ENCODE measurements around the gene PHF21A. TPM values are rescaled to one million over a fixed set of nuclear protein-coding genes. Genes with fewer than 3 reads are reported as not detected.
"Not testable (repeated sequence)": the region's sequence is repeated elsewhere in the genome, so short reads cannot be mapped to it uniquely, and the experiment has no call there.

Gene PHF21A
- total RNA-seq, 2 donors from 2014 or later: 53.0 to 54.6 TPM

DNA sequence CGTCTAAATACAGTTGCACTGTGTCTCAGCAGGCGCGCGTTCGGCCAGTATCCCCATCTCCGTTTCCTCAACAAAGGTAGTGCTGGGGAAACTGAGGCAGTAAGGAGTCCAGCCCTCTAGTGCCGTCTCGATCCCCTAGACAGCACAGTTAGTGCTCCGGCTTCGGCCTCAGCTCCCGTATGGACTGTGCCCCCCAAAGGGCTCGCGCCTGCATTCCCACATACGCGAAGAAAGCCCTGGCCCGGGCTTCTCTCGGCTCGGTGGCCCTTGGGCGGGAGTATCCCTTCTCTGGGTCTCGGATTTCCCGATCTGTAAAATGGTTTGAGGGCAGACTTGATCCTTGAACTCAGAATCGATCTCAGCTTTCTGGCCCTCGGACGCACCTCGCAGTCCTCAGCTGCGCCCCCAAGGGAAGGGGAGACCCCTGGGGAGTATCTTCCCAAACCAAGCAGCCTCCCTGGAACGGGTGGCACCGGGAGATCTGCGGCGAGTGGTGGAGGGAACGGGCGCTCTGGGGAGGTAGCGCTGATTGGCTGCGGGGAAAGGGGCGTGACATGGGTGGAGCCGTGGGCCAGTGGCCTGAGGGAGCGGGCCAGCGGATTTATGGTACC, 202.8 kb downstream of the PHF21A start:
- Mint-ChIP-seq H3K27ac (peak overlapping the region; percentile 95 to 99), H3K9me3 (no peaks in the 10 kb centered on the region), H3K36me3 (no peaks in the 10 kb centered on the region)
- DNase-seq (ENCODE audit: low spot score in 2 of 2): peak; percentile 67 to 80
- ATAC-seq: peak; percentile 50 to 51

DNA sequence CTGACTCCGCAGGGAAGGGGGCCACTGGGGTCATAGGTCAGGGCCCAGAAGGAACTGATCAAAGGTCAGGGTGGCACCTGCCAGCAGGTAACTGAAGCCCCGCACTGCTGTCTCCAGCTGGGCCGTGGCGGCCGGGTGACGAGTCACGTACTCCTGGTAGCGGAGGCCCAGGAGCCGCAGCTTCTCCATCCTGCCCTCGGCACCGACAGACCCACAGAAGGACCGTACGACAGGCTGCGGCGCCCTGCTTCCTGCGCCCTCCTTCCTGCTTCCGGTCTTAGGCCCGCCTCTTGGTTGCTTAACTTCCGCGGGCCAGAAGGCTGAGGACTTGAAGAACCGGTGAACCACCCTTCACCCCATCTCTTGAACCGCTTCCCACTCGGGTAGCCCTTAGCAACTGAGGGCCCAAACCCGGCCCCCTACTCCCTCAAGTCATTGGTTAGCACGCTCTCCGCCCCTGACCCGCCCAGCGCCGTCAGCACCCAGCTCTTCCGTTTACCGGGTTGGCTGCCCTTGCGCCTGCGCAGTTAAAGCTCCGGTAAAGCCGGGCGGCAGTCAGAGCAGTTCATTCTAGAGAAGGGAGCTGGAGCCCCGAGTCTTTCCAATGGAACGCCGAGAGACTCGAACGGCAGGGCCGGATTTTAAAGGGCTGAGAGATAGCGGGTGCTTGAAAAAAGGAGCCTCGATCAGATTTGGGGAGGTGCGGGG, 203.5 kb downstream of the PHF21A start, which contains the start of gene PEX16:
Gene PEX16, minus strand, starts transcription at position 255 of the 708 bp plus-strand sequence. Its CDS starts 66 bp downstream, at position 189.
- peak within 1 kb of the TSS; percentile 95 to 99 for H3K27ac Mint-ChIP-seq
- no peaks in the 10 kb centered on the region for H3K9me3 Mint-ChIP-seq
- DNase-seq (ENCODE audit: low spot score in 2 of 2) (peak; percentile 92 to 96), ATAC-seq (peak; percentile 93 to 96)
- no peaks in the 10 kb centered on the region for H3K36me3 Mint-ChIP-seq

GRCh38 chr11:45917286-45917622, 204.0 kb downstream of the PHF21A start:
- H3K36me3 Mint-ChIP-seq: no peaks in the 10 kb centered on the region
- DNase-seq (ENCODE audit: low spot score in 2 of 2): no peak
- no peaks in the 10 kb centered on the region for H3K9me3 Mint-ChIP-seq
- H3K27ac Mint-ChIP-seq: peak overlapping the region; percentile 95 to 99
- ATAC-seq: no peak

DNA sequence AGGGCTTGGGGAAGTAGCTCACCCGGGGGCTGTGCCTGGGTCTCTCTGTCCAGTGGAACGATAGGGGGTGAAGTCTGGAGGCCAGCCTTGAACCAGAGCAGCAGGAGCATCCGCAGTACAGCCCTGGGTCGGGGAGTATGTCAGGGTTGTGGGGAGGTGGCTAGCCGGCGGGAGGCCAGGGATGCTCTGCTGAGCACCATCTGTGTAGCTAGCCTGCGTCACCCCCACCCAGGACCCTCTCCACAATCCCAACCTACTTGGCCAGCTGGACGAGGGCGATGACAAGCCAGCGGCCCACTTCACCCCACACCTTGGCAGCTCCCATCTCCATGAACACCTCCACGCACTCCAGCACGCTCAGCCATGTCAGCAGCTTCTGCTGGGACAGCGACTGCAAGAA, 205.8 kb downstream of the PHF21A start:
- Mint-ChIP-seq H3K36me3 (no peaks in the 10 kb centered on the region), H3K27ac (no peak overlapping the region), H3K9me3 (no peaks in the 10 kb centered on the region)
- DNase-seq (ENCODE audit: low spot score in 2 of 2): no peak
- ATAC-seq: no peak

DNA sequence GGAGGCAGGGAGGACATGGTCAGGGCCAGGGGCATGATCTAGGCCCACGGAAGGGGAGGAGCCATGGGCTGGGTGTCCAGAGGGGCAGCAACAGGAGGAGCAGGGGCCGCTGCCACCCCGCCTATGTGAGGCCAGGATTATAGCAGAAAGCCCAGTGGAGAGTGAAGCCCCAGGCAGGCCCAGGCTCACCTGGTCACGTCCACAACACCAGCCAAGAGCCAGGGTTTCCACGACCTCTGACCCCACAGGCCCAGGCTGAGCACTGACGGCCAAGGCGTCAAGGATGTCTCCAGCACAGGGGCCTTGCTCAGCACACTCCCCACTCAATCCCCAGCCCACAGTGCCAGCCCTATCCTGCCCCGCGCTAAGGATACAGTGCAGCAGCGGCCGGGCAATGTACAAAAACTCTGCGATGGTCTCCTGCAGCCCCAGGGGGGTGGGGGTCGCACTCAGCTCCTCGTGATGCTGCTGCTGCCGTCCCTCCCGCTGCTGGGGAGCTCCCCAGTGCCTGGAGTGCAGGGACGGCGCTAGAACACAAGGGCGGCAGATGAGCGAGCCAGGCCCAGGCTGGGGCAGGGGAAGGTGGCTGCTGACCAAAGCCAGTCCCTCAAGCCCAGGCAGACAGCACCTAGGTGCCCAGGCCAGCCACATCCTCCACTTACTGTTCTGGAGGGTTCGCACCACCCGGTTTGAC, 207.2 kb downstream of the PHF21A start:
- Mint-ChIP-seq H3K36me3 (no peaks in the 10 kb centered on the region), H3K27ac (peak overlapping the region in 1 of 2 donors; percentile 8), H3K9me3 (no peaks in the 10 kb centered on the region)
- ATAC-seq (no peak), DNase-seq (ENCODE audit: low spot score in 2 of 2) (no peak)

- Mint-ChIP-seq H3K27ac (peak overlapping the region; percentile 8 to 86), H3K36me3 (no peaks in the 10 kb centered on the region), H3K9me3 (no peaks in the 10 kb centered on the region)
- DNase-seq (ENCODE audit: low spot score in 2 of 2) (no peak), ATAC-seq (no peak)
Measured at GRCh38 chr11:45913514-45913913, 207.7 kb downstream of the PHF21A start.

GRCh38 chr11:45910623-45911022, 210.6 kb downstream of the PHF21A start:
- peak overlapping the region in 1 of 2 donors; percentile 37 for H3K27ac Mint-ChIP-seq
- no peaks in the 10 kb centered on the region for H3K9me3 Mint-ChIP-seq
- no peaks in the 10 kb centered on the region for H3K36me3 Mint-ChIP-seq
- ATAC-seq (no peak), DNase-seq (ENCODE audit: low spot score in 2 of 2) (no peak)

DNA sequence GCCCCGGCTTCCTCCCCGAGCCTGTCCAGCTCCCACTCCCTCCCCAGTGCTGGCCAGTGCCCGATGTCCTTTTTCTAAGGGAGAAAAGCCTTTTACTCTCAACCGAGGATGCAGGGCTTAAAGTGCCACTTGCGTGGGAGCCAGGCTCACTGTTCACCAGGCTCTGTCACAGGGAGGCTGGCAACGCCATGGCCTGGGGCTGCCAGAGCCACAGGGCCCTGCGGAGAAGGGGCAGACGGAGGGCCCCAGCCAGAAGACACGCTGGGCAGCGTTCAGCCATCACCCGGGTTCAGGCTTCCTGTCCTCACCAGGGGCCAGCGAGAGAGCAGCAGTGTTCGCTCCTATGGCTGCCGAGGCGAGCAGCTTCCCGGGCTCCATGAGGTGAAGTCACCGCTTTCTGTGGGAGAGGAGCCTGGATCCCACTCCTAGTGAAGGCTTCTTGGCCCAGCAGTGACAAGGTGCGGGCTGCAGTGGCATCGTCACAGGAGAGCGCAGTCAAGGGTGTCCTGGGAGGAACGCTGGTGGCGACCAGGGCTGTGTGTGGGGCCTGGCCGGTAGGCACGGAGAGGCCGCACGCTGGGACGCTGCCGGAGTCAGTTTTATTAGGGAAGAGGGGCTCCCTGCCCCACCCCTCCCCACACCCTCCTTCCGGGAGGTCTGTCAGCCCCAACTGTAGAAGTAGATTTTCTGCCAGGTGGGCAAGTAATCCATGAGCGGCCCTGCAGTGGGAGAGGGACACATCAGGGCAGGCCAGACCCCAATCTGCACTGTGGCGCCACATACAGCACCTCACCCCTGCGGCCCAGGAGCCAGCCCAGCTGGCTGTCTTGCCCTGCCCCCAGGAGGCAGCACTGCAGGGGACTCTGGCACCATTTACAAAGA, 211.4 kb downstream of the PHF21A start:
- Mint-ChIP-seq H3K9me3 (no peaks in the 10 kb centered on the region), H3K27ac (no peak overlapping the region), H3K36me3 (no peaks in the 10 kb centered on the region)
- DNase-seq (ENCODE audit: low spot score in 2 of 2) (no peak), ATAC-seq (no peak)

- DNase-seq (ENCODE audit: low spot score in 2 of 2) (no peak), ATAC-seq (no peak)
- Mint-ChIP-seq H3K36me3 (no peaks in the 10 kb centered on the region), H3K27ac (peak overlapping the region; percentile 12 to 37), H3K9me3 (no peaks in the 10 kb centered on the region)
Measured at GRCh38 chr11:45907911-45908370, 213.3 kb downstream of the PHF21A start.

- H3K36me3 Mint-ChIP-seq: no peaks in the 10 kb centered on the region
Measured at GRCh38 chr11:45906965-45907611, 214.2 kb downstream of the PHF21A start, which contains the start of gene FREY1. Gene FREY1, minus strand, starts transcription at chr11:45907271. Its CDS starts 26 bp downstream, at chr11:45907245.

GRCh38 chr11:45906096-45906682, 215.1 kb downstream of the PHF21A start:
- peak; percentile 8 to 74 for ATAC-seq
- Mint-ChIP-seq H3K27ac (no peak overlapping the region), H3K36me3 (no peaks in the 10 kb centered on the region), H3K9me3 (no peaks in the 10 kb centered on the region)
- DNase-seq (ENCODE audit: low spot score in 2 of 2): no peak

More at GRCh38 chr11:45906965-45907611, 214.2 kb downstream of the PHF21A start, which contains the start of gene FREY1:
- peak within 1 kb of the TSS in 1 of 2 donors; percentile 37 for H3K27ac Mint-ChIP-seq
- DNase-seq (ENCODE audit: low spot score in 2 of 2) (no peak), ATAC-seq (no peak)
- H3K9me3 Mint-ChIP-seq: no peaks in the 10 kb centered on the region

- not testable (repeated sequence) for H3K9me3 Mint-ChIP-seq; DNase-seq (ENCODE audit: low spot score in 2 of 2)
Measured at GRCh38 chr11:45905576-45905975, 215.7 kb downstream of the PHF21A start.

GRCh38 chr11:45905095-45905494, 216.2 kb downstream of the PHF21A start:
- Mint-ChIP-seq H3K36me3 (no peaks in the 10 kb centered on the region), H3K9me3 (no peaks in the 10 kb centered on the region), H3K27ac (no peak overlapping the region)
- DNase-seq (ENCODE audit: low spot score in 2 of 2): no peak
- no peak for ATAC-seq

More at GRCh38 chr11:45905576-45905975, 215.7 kb downstream of the PHF21A start:
- not testable (repeated sequence) for H3K36me3 Mint-ChIP-seq, H3K27ac Mint-ChIP-seq
- ATAC-seq: peak; percentile 2 to 6

GRCh38 chr11:45904309-45904915, 216.8 kb downstream of the PHF21A start:
- no peak for DNase-seq (ENCODE audit: low spot score in 2 of 2)
- Mint-ChIP-seq H3K36me3 (no peaks in the 10 kb centered on the region), H3K27ac (no peak overlapping the region), H3K9me3 (no peaks in the 10 kb centered on the region)
- ATAC-seq: no peak
